K562 (cell line): ENCODE measurements around the gene CYLD. TPM values are rescaled to one million over a fixed set of nuclear protein-coding genes. Genes with fewer than 3 reads are reported as not detected.

Source experiments
- CEBPZ ChIP-seq: fragments of 150-350 bp; IDR thresholded peaks from 2 replicates; pipeline ENCODE4 v1.6.1; 2014; ENCODE audit warnings: low read depth, mild to moderate bottlenecking, low read length, borderline replicate concordance
- CREB5 ChIP-seq: fragments of 250-450 bp; sonication (Bioruptor Pico); IDR thresholded peaks from 2 replicates; pipeline ENCODE4 v1.5.0; 2020; ENCODE audit warnings: mild to moderate bottlenecking
- NR3C1 ChIP-seq: sonication (generic); formaldehyde crosslinking; IDR thresholded peaks from 2 replicates; pipeline ENCODE4 v1.8.1; 2022; ENCODE audit warnings: missing genetic modification reagents
- TAF15 ChIP-seq: fragments of 200-400 bp; formaldehyde crosslinking; IDR thresholded peaks from 2 replicates; pipeline ENCODE4 v1.6.1; 2017; ENCODE audit warnings: mild to moderate bottlenecking, low read depth, low read length, moderate library complexity
- THAP12 ChIP-seq: fragments of 250-450 bp; sonication (Bioruptor Pico); IDR thresholded peaks from 2 replicates; pipeline ENCODE4 v1.9.0; 2021; ENCODE audit warnings: mild to moderate bottlenecking, inconsistent platforms
- XRCC4 ChIP-seq: IDR thresholded peaks from one replicate; pipeline ENCODE4 v1.6.1; 2011; ENCODE audit not compliant: insufficient read depth, insufficient read length; ENCODE audit errors: extremely low read depth
- ZKSCAN1 ChIP-seq: fragments of 150-350 bp; IDR thresholded peaks from 2 replicates; pipeline ENCODE4 v1.6.1; 2016; ENCODE audit warnings: low read depth, low read length
- ZNF609 ChIP-seq: sonication (generic); formaldehyde crosslinking; IDR thresholded peaks from 2 replicates; pipeline ENCODE4 v1.8.1; 2023; ENCODE audit warnings: missing genetic modification reagents, mild to moderate bottlenecking, borderline replicate concordance
- polyA plus RNA-seq, 8 experiments: library from polyadenylated mRNA; depleted of rRNA in 4 of 8; stranded (reverse) in 5 of 8; unstranded in 3 of 8; fragments of >200 nt; fragmentation: Nextera tagmentation in 2 of 8; fragmentation: Illumina TruSeq in 1 of 8; extraction: Ambion mirVana in 2 of 8; extraction: Trizol in 1 of 8; gene quantifications; 2 replicates each; pipeline versions ENCODE4 v1.2.1 to v1.2.3, GENCODE V29; 2011 to 2014; ENCODE audit warnings: inconsistent platforms in 1 of 8, missing spikeins in 1 of 8
- total RNA-seq, 7 experiments: library from RNA; depleted of rRNA in 6 of 7; stranded (reverse); fragments of >200 nt in 6 of 7; fragmentation: Illumina TruSeq in 2 of 7; extraction: Trizol in 2 of 7; gene quantifications; 2 replicates each; pipeline versions ENCODE4 v1.2.1 to v1.2.3, GENCODE V29; 2011 to 2021; ENCODE audit warnings: low replicate concordance in 1 of 7
- TF ChIP-seq, protein P1 (sequence below): fragments of 250-450 bp; sonication (Bioruptor Pico); IDR thresholded peaks from 2 replicates; pipeline ENCODE4 v1.9.0; 2021; ENCODE audit warnings: mild to moderate bottlenecking
- TF ChIP-seq, protein P2 (sequence below): fragments of 250-450 bp; sonication (Bioruptor Pico); IDR thresholded peaks from 2 replicates; pipeline ENCODE4 v1.5.0; 2021

CYLD gene
- total and polyA plus RNA-seq, 9 of the 15 experiments (the other 6 are each of a cell fraction or from before 2014, with no cell fraction given), result 3.4 to 7.4 (median 5.3) TPM

DNA sequence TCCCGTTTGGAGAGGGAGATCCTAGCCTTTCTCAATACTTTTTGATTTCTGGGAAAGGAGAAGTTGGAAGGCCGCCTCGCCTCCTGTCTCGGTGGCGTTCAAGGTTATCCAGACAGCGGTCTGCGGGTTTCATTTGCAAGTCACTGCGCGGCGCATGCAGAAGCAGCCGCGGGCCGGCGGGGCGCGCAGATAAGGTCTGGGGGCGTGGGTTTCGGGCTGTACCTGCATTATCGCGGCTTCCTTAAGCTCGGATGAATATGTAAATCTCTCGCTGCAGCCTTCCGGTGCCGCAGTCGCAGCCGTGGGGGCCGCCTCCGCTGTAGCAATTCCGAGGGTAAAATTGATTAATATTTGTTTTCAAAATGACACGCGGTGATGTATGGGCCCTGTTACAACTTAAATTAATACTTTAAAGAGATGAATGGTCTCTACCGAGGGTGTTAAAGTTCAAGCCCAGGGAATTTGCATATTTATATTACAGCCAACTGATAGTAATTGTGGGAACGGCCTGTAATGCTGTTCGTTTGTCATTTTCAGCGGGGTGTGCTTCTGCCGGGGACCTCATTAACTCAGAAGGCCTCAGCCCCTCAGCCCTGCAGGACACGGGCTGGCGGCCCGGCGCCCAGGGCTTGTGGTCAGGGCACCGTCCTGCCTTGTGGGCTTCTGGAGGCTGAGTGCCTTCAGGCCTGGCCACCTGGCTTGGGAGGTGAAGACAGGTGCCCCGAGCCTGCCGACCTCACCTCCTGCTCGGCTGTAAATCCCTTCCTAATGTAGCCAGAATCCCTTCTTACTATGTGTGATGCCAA, 99.4 kb downstream of the CYLD start (continued):
- TF ChIP-seq CEBPZ (no peak), ZNF609 (no peak), NR3C1 (no peak), TAF15 (no peak), CREB5 (no peak), XRCC4 (no peak), ZKSCAN1 (no peak), THAP12 (CRISPR knock-in tag) (no peak)
- TF ChIP-seq, protein P1, sequence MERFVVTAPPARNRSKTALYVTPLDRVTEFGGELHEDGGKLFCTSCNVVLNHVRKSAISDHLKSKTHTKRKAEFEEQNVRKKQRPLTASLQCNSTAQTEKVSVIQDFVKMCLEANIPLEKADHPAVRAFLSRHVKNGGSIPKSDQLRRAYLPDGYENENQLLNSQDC (CRISPR knock-in tag), result no peak
- TF ChIP-seq, protein P2, sequence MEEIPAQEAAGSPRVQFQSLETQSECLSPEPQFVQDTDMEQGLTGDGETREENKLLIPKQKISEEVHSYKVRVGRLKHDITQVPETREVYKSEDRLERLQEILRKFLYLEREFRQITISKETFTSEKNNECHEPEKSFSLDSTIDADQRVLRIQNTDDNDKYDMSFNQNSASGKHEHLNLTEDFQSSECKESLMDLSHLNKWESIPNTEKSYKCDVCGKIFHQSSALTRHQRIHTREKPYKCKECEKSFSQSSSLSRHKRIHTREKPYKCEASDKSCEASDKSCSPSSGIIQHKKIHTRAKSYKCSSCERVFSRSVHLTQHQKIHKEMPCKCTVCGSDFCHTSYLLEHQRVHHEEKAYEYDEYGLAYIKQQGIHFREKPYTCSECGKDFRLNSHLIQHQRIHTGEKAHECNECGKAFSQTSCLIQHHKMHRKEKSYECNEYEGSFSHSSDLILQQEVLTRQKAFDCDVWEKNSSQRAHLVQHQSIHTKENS (CRISPR knock-in tag), result no peak
